ENCODE data around the gene FHIT.

The FHIT gene

GRCh38 chr3:59710554-59710953 lies 1540.7 kb downstream of the FHIT start:
- no peak for DNase-seq (ENCODE audit: low spot score)

- no peak for DNase-seq (ENCODE audit: low spot score)
Measured at GRCh38 chr3:59709702-59710553, 1541.3 kb downstream of the FHIT start.

- DNase-seq (ENCODE audit: low spot score), result no peak
Measured at GRCh38 chr3:59708202-59708601, 1543.0 kb downstream of the FHIT start.

- no peak for DNase-seq (ENCODE audit: low spot score)
Measured at GRCh38 chr3:59704292-59704691, 1547.0 kb downstream of the FHIT start.

DNA sequence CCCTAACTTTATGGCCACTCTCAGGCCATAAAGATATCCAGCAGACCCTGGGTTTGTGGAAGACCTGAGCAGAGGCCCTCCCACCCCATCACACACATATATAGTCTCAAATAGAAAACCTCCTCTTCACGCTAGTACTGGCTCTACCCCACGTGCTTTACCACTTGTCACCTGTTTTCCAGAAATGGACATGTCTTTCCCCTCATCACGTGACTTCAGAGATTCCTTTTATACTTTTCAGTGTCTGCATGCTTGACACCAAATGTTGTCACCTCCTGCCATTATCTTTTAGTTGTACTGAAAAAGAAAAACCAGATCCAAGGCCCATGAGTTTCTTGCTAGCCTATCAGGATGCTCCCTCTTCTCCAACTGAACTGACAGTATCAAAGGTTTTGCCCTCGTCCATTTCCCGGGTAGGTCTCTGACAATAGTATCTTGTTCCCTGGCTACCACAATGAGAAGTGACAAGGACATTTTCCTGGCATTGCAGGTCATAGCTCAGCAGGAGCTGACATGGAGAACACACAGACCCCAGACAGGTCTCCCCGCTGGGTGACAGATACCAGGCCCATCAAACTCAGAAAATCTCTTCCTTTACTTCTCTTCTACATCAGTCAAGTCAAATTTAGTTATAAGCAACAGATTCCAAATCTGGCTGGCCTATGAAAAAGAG lies 1551.5 kb downstream of the FHIT start:
- no peak for DNase-seq (ENCODE audit: low spot score)

All from LoVo (cell line).